H1 (cell line): ENCODE measurements around the gene SORBS1. TPM values are rescaled to one million over a fixed set of nuclear protein-coding genes. Genes with fewer than 3 reads are reported as not detected.

Source experiments
- CTCF ChIA-PET: fragments of 300-600 bp; sonication (Branson Sonifier 250); formaldehyde crosslinking; loops from one replicate; lab custom pipeline; 2021; ENCODE audit not compliant: partially characterized antibody; lab: Charles Lee
- POLR2A ChIA-PET: fragments of 300-600 bp; sonication (Branson Sonifier 250); formaldehyde crosslinking; loops from one replicate; lab custom pipeline; 2021; ENCODE audit warnings: inconsistent platforms; ENCODE audit not compliant: partially characterized antibody; lab: Charles Lee
- DNase-seq, 2 experiments: peaks; one replicate each; pipeline versions ENCODE4 v3.0.0 to v3.0.0-alpha.2; 2010 to 2022; ENCODE audit warnings: low spot score in 2 of 2, low read depth in 1 of 2, mixed read lengths in 1 of 2
- FAIRE-seq: peaks from 2 replicates; lab custom pipeline; 2011; peaks lifted over from hg19 to GRCh38; lab: Jason Lieb, UNC
- H2AFZ ChIP-seq: 2 replicates; pipeline ENCODE4 v1.8.1; 2012; ENCODE audit warnings: low read length, inconsistent platforms
- H2AK5ac ChIP-seq: 2 replicates; pipeline ENCODE4 v1.6.1; 2013; ENCODE audit warnings: low read depth, low read length
- H2BK120ac ChIP-seq: replicated peaks from 2 replicates; pipeline ENCODE3; 2013; ENCODE audit warnings: low read depth, low read length, inconsistent platforms
- H2BK12ac ChIP-seq: 2 replicates; pipeline ENCODE4 v1.6.1; 2013; ENCODE audit warnings: low read depth, low read length
- H2BK15ac ChIP-seq: 2 replicates; pipeline ENCODE4 v1.6.1; 2013; ENCODE audit warnings: low read length
- H2BK20ac ChIP-seq: 2 replicates; pipeline ENCODE4 v1.6.1; 2013; ENCODE audit warnings: low read length
- H2BK5ac ChIP-seq: 2 replicates; pipeline ENCODE4 v1.6.1; 2013; ENCODE audit warnings: low read depth, low read length
- H3K14ac ChIP-seq: 2 replicates; pipeline ENCODE4 v1.6.1; 2013; ENCODE audit warnings: inconsistent platforms; ENCODE audit not compliant: insufficient read length
- H3K18ac ChIP-seq: 2 replicates; pipeline ENCODE4 v1.6.1; 2013; ENCODE audit warnings: low read length; ENCODE audit errors: extremely low read depth
- H3K23ac ChIP-seq: 2 replicates; pipeline ENCODE4 v1.6.1; 2013; ENCODE audit warnings: inconsistent platforms; ENCODE audit not compliant: insufficient read length
- H3K23me2 ChIP-seq: 2 replicates; pipeline ENCODE4 v1.6.1; 2013; ENCODE audit warnings: low read depth, low read length
- H3K27ac ChIP-seq: 2 replicates; pipeline ENCODE4 v1.6.1; 2011; ENCODE audit warnings: low read depth, low read length, inconsistent platforms
- H3K27me3 ChIP-seq, 4 experiments: replicated peaks in 1 of 4; 1 replicate in 1 of 4; 2 replicates in 3 of 4; pipeline versions ENCODE4 v1.6.1 to v1.8.1; 2011 to 2013; ENCODE audit warnings: low read length in 3 of 4, mild to moderate bottlenecking in 3 of 4, inconsistent platforms in 2 of 4, mixed read lengths in 2 of 4, moderate library complexity in 1 of 4; ENCODE audit not compliant: control insufficient read depth in 3 of 4, insufficient read depth in 3 of 4; ENCODE audit errors: extremely low read depth in 1 of 4
- H3K36me3 ChIP-seq, 4 experiments: 2 replicates each; pipeline versions ENCODE4 v1.6.1 to v1.8.1; 2011 to 2013; ENCODE audit warnings: mild to moderate bottlenecking in 4 of 4, low read length in 3 of 4, moderate library complexity in 2 of 4, control low read depth in 1 of 4, inconsistent platforms in 1 of 4; ENCODE audit not compliant: insufficient read depth in 4 of 4, control insufficient read depth in 2 of 4
- H3K4ac ChIP-seq: replicated peaks from 2 replicates; pipeline ENCODE3; 2013; ENCODE audit warnings: low read length, low read depth, mixed read lengths, inconsistent platforms; ENCODE audit not compliant: insufficient read length
- H3K4me1 ChIP-seq, 4 experiments: replicated peaks in 1 of 4; 1 replicate in 1 of 4; 2 replicates in 3 of 4; pipeline versions ENCODE4 v1.6.1 to v1.8.1; 2011 to 2013; ENCODE audit warnings: low read length in 3 of 4, inconsistent platforms in 2 of 4, mixed read lengths in 1 of 4; ENCODE audit not compliant: insufficient read depth in 4 of 4, control insufficient read depth in 3 of 4
- H3K4me2 ChIP-seq, 2 experiments: 2 replicates each; pipeline versions ENCODE4 v1.6.1 to v1.8.1; 2011 to 2013; ENCODE audit warnings: low read depth in 2 of 2, low read length in 2 of 2, control low read depth in 1 of 2, inconsistent platforms in 1 of 2, mild to moderate bottlenecking in 1 of 2; ENCODE audit not compliant: insufficient read depth in 1 of 2
- H3K4me3 ChIP-seq, 4 experiments: fragments of 200-600, 300-600 bp in 1 of 4; sonication (generic), shearing (Covaris generic), sonication (Bioruptor Twin) in 1 of 4; 2 replicates each; pipeline versions ENCODE4 v1.5.1 to v1.8.1; 2011 to 2016; ENCODE audit warnings: low read length in 4 of 4, low read depth in 3 of 4, control low read depth in 2 of 4, inconsistent platforms in 2 of 4, mild to moderate bottlenecking in 2 of 4, mixed read lengths in 1 of 4, moderate library complexity in 1 of 4; ENCODE audit not compliant: insufficient read depth in 2 of 4; ENCODE audit errors: extremely low read depth in 1 of 4
- H3K56ac ChIP-seq: replicated peaks from 2 replicates; pipeline ENCODE3; 2013; ENCODE audit warnings: low read depth, mild to moderate bottlenecking, mixed read lengths, low read length, inconsistent platforms; ENCODE audit not compliant: insufficient read length
- H3K79me1 ChIP-seq: 2 replicates; pipeline ENCODE4 v1.6.1; 2013; ENCODE audit warnings: low read depth, low read length, control low read depth
- H3K79me2 ChIP-seq, 2 experiments: 2 replicates each; pipeline versions ENCODE4 v1.6.1 to v1.8.1; 2012 to 2013; ENCODE audit warnings: low read length in 2 of 2, mild to moderate bottlenecking in 2 of 2, inconsistent platforms in 1 of 2; ENCODE audit not compliant: insufficient read depth in 2 of 2, control insufficient read depth in 1 of 2
- H3K9ac ChIP-seq, 4 experiments: replicated peaks in 1 of 4; 1 replicate in 1 of 4; 2 replicates in 3 of 4; pipeline versions ENCODE4 v1.6.1 to v1.8.1; 2011 to 2013; ENCODE audit warnings: low read depth in 3 of 4, low read length in 3 of 4, control low read depth in 2 of 4, mild to moderate bottlenecking in 2 of 4, moderate library complexity in 2 of 4, inconsistent platforms in 1 of 4; ENCODE audit errors: extremely low read depth in 1 of 4
- H3K9me3 ChIP-seq, 2 experiments: 2 replicates each; pipeline versions ENCODE4 v1.6.1 to v1.8.1; 2012 to 2013; ENCODE audit warnings: mild to moderate bottlenecking in 2 of 2, moderate library complexity in 2 of 2, control low read depth in 1 of 2, inconsistent platforms in 1 of 2, low read depth in 1 of 2, low read length in 1 of 2, mixed read lengths in 1 of 2; ENCODE audit not compliant: insufficient read depth in 2 of 2
- H4K20me1 ChIP-seq, 2 experiments: replicated peaks in 1 of 2; 2 replicates each; pipeline versions ENCODE3 to v1.8.1; 2011 to 2013; ENCODE audit warnings: inconsistent platforms in 2 of 2, low read length in 2 of 2, mild to moderate bottlenecking in 1 of 2; ENCODE audit not compliant: insufficient read depth in 2 of 2, control insufficient read depth in 1 of 2
- H4K5ac ChIP-seq: 2 replicates; pipeline ENCODE4 v1.6.1; 2013; ENCODE audit warnings: low read length, low read depth, mixed read lengths, inconsistent platforms; ENCODE audit not compliant: insufficient read length
- H4K8ac ChIP-seq: 2 replicates; pipeline ENCODE4 v1.8.0; 2013; ENCODE audit warnings: mild to moderate bottlenecking, moderate library complexity, low read length, inconsistent platforms; ENCODE audit not compliant: insufficient read depth; ENCODE audit errors: extremely low read depth
- H4K91ac ChIP-seq: replicated peaks from 2 replicates; pipeline ENCODE3; 2013; ENCODE audit warnings: low read length, mixed read lengths, inconsistent platforms; ENCODE audit not compliant: insufficient read length
- BRCA1 ChIP-seq: IDR thresholded peaks from 2 replicates; pipeline ENCODE4 v1.6.1; 2012; ENCODE audit warnings: low read depth, low read length, improper control_type of control experiment
- CHD2 ChIP-seq: IDR thresholded peaks from 2 replicates; pipeline ENCODE4 v1.6.1; 2012; ENCODE audit warnings: low read length, improper control_type of control experiment
- CREB1 ChIP-seq: IDR thresholded peaks from 2 replicates; pipeline ENCODE4 v1.6.1; 2012; ENCODE audit warnings: inconsistent platforms
- EP300 ChIP-seq, 2 experiments: IDR thresholded peaks; 1 replicate in 1 of 2; 2 replicates in 1 of 2; pipeline ENCODE4 v1.6.1; 2011 to 2012; ENCODE audit warnings: low read depth in 2 of 2, low read length in 2 of 2, mild to moderate bottlenecking in 2 of 2, borderline replicate concordance in 1 of 2, inconsistent platforms in 1 of 2, moderate library complexity in 1 of 2
- GTF2F1 ChIP-seq: IDR thresholded peaks from 2 replicates; pipeline ENCODE4 v1.6.1; 2012; ENCODE audit warnings: low read depth, low read length, improper control_type of control experiment, borderline replicate concordance
- HDAC6 ChIP-seq: IDR thresholded peaks from one replicate; pipeline ENCODE4 v1.7.1; 2012; ENCODE audit warnings: low read depth, mild to moderate bottlenecking, inconsistent platforms, low read length, moderate library complexity
- JUND ChIP-seq: IDR thresholded peaks from 2 replicates; pipeline ENCODE4 v1.6.1; 2011; ENCODE audit warnings: mild to moderate bottlenecking, improper control_type of control experiment, low read length
- KDM1A ChIP-seq: fragments of 200-600, 300-600 bp; sonication (generic); IDR thresholded peaks from 2 replicates; pipeline ENCODE4 v1.7.1; 2016; ENCODE audit warnings: mild to moderate bottlenecking, low read length, borderline replicate concordance
- MAX ChIP-seq: IDR thresholded peaks from 2 replicates; pipeline ENCODE4 v1.6.1; 2012; ENCODE audit warnings: inconsistent platforms
- NRF1 ChIP-seq: IDR thresholded peaks from 2 replicates; pipeline ENCODE4 v1.6.1; 2011; ENCODE audit warnings: mild to moderate bottlenecking, low read depth, low read length, improper control_type of control experiment
- RXRA ChIP-seq: IDR thresholded peaks from 2 replicates; pipeline ENCODE4 v1.6.1; 2011; ENCODE audit warnings: low read depth, mild to moderate bottlenecking, low read length, moderate library complexity; ENCODE audit not compliant: insufficient read depth
- SAP30 ChIP-seq: fragments of 300-600 bp; sonication (generic); IDR thresholded peaks from 2 replicates; pipeline ENCODE4 v1.7.1; 2012; ENCODE audit warnings: low read length, moderate library complexity, mild to moderate bottlenecking, inconsistent platforms; ENCODE audit not compliant: insufficient read depth, insufficient replicate concordance
- SP4 ChIP-seq: IDR thresholded peaks from 2 replicates; pipeline ENCODE4 v1.6.1; 2012; ENCODE audit warnings: low read length, inconsistent platforms
- WGBS, 2 experiments: shearing (Covaris generic) in 1 of 2; methylation state at CpG; one replicate each; pipeline versions ENCODE4 v1.1.6 to v1.1.7; 2013 to 2015; ENCODE audit warnings: low lambda C conversion rate in 2 of 2, mixed read lengths in 2 of 2, inconsistent platforms in 1 of 2, low coverage in 1 of 2, missing lambda C conversion rate in 1 of 2; ENCODE audit not compliant: insufficient replicate concordance in 2 of 2, insufficient coverage in 1 of 2, insufficient read length in 1 of 2; ENCODE audit errors: extremely low coverage in 1 of 2, missing lambda C conversion rate in 1 of 2; 5-methylcytosine and 5-hydroxymethylcytosine counted together
- polyA plus RNA-seq, 7 experiments: library from polyadenylated mRNA; depleted of rRNA in 3 of 7; stranded (reverse) in 5 of 7; unstranded in 2 of 7; fragments of >200 nt in 5 of 7; fragments of 200-250 nt in 2 of 7; gene quantifications; 1 replicate in 5 of 7; 2 replicates in 1 of 7; 4 replicates in 1 of 7; pipeline versions ENCODE4 v1.2.1 to v1.2.3, GENCODE V29; 2011 to 2013; ENCODE audit warnings: missing spikeins in 2 of 7, mixed read lengths in 2 of 7
- total RNA-seq: library from RNA; stranded (reverse); fragmentation: NEBNext Ultra II Directional; extraction: Animal tissue kit (Norgen Biotek cat#: 25700); gene quantifications from 2 replicates; pipeline ENCODE4 v1.2.1, GENCODE V29; 2021

Gene SORBS1
- total and polyA plus RNA-seq, 2 of the 8 experiments (the other 6 are each of a cell fraction or from before 2014, with no cell fraction given): 16.0 to 35.0 TPM

DNA sequence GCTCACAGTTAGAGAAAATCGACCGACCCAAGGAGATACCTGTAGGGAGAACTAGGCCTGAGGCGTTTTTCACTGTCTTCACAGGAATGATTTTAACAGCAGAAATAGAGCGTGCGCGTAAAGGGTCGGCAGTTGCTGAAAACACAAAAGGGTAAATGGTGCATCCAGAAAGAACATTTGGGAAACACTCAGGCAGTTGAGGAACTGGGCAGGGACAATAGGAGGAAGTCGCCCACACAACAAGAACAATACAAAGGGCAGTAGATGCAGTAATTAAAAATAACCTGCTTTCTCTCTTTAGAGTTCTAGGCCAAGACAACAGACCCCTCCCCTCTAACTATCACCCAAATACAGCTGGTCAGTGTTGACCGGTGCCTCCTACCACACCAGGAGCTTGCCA lies 126.6 kb downstream of the SORBS1 start:
- no peak overlapping the region for H4K5ac ChIP-seq
- DNase-seq (no peak), FAIRE-seq (no peak)
- H3K14ac ChIP-seq: no peak overlapping the region
- ChIA-PET CTCF (interaction anchor here (1.0 to 13.9 kb wide), 8 partner anchors 9 to 174 kb away, joined by 3 to 304 read pairs (median 5); no protein-coding TSS in a partner anchor), POLR2A (interaction anchor here (1.4 kb wide), 1 partner anchor 43 kb away, joined by 3 read pairs; no protein-coding TSS in a partner anchor)
- H3K9me3 ChIP-seq: no peaks in the 10 kb centered on the region
- no peak overlapping the region for H4K91ac ChIP-seq
- H2BK20ac ChIP-seq: no peak overlapping the region
- WGBS, 2 experiments: 91% methylated on average over 9 of the region's 9 CpGs; no CpG with 5 or more reads in 1 of the 2 experiments
- no peaks in the 10 kb centered on the region for H3K79me1 ChIP-seq
- peaks cover 0 to 5% (median 0%) of the 10 kb centered on the region in 4 experiments; a peak in 2 of 8 replicates for H3K36me3 ChIP-seq
- H3K23me2 ChIP-seq: no peaks in the 10 kb centered on the region
- no peak overlapping the region for H3K23ac ChIP-seq
- no peak overlapping the region for H3K4ac ChIP-seq
- no peak overlapping the region for H2BK120ac ChIP-seq
- H3K4me3 ChIP-seq: no peak overlapping the region
- no peak overlapping the region for H2AFZ ChIP-seq
- no peak overlapping the region for H3K4me2 ChIP-seq
- H2BK5ac ChIP-seq: no peak overlapping the region
- no peak overlapping the region for H3K9ac ChIP-seq
- no peak overlapping the region for H2AK5ac ChIP-seq
- H3K56ac ChIP-seq: no peak overlapping the region
- H2BK12ac ChIP-seq: no peak overlapping the region
- H3K4me1 ChIP-seq: peaks cover 0 to 2% (median 0%) of the 10 kb centered on the region in 4 experiments; a peak in 2 of 7 replicates
- no peaks in the 10 kb centered on the region for H3K27me3 ChIP-seq
- no peak overlapping the region for H3K27ac ChIP-seq
- H3K18ac ChIP-seq: no peak overlapping the region
- H4K8ac ChIP-seq: no peak overlapping the region
- no peaks in the 10 kb centered on the region for H3K79me2 ChIP-seq
- no peaks in the 10 kb centered on the region for H4K20me1 ChIP-seq
- H2BK15ac ChIP-seq: no peak overlapping the region
- no peak for TF ChIP-seq SAP30
- TF ChIP-seq CREB1: no peak
- TF ChIP-seq RXRA: no peak
- TF ChIP-seq SP4: no peak
- TF ChIP-seq GTF2F1: no peak
- TF ChIP-seq BRCA1: no peak
- TF ChIP-seq NRF1: no peak
- TF ChIP-seq CHD2: no peak
- TF ChIP-seq MAX: no peak
- no peak for TF ChIP-seq HDAC6
- no peak for TF ChIP-seq KDM1A
- TF ChIP-seq JUND: no peak
- no peak for TF ChIP-seq EP300 (IDR thresholded peaks at IDR 0.05; ENCODE audit: borderline replicate concordance in 1 of 2, low read depth in 2 of 2, low read length in 2 of 2)
